HFF-Myc (cell line): Measurements from ENCODE around the gene OR12D1.
"Not testable (repeated sequence)": the region's sequence is repeated elsewhere in the genome, so short reads cannot be mapped to it uniquely, and the experiment has no call there.

Source experiments
- DNase-seq: peaks from one replicate; pipeline ENCODE4 v3.0.0-alpha.2; 2011; ENCODE audit warnings: low read depth; ENCODE audit errors: extremely low read depth
- H3K4me3 ChIP-seq: replicated peaks from 2 replicates; pipeline ENCODE4 v1.5.1; 2011; ENCODE audit warnings: low read depth, mild to moderate bottlenecking, control low read depth, low read length
- TF ChIP-seq, protein P1 (sequence below): IDR thresholded peaks from 2 replicates; pipeline ENCODE4 v1.5.1; 2012; ENCODE audit warnings: mild to moderate bottlenecking, low read depth, low read length, control low read depth; ENCODE audit errors: missing control alignments

Gene OR12D1

DNA sequence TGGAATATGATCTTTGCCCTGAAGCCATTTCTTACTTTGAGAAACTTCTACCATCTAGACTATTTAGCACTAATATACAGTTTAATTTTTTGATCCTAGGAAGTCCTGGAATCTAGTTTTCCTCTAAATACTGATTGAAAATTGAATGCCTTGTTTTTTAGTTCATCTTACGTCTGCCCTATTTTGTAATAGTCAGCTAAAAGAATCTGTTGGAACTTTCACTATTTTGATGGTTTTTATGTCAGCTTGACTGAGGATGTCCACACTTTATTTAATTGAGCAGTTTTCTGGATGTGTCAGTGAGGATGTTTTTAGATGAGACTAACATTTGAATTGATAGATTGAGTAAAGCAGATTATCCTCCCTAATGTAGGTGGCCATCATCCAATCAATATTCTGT lies 10.9 kb upstream of the OR12D1 start:
- H3K4me3 ChIP-seq, result no peak overlapping the region
- TF ChIP-seq, protein P1, sequence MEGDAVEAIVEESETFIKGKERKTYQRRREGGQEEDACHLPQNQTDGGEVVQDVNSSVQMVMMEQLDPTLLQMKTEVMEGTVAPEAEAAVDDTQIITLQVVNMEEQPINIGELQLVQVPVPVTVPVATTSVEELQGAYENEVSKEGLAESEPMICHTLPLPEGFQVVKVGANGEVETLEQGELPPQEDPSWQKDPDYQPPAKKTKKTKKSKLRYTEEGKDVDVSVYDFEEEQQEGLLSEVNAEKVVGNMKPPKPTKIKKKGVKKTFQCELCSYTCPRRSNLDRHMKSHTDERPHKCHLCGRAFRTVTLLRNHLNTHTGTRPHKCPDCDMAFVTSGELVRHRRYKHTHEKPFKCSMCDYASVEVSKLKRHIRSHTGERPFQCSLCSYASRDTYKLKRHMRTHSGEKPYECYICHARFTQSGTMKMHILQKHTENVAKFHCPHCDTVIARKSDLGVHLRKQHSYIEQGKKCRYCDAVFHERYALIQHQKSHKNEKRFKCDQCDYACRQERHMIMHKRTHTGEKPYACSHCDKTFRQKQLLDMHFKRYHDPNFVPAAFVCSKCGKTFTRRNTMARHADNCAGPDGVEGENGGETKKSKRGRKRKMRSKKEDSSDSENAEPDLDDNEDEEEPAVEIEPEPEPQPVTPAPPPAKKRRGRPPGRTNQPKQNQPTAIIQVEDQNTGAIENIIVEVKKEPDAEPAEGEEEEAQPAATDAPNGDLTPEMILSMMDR, result no peak
- DNase-seq, result no peak

DNA sequence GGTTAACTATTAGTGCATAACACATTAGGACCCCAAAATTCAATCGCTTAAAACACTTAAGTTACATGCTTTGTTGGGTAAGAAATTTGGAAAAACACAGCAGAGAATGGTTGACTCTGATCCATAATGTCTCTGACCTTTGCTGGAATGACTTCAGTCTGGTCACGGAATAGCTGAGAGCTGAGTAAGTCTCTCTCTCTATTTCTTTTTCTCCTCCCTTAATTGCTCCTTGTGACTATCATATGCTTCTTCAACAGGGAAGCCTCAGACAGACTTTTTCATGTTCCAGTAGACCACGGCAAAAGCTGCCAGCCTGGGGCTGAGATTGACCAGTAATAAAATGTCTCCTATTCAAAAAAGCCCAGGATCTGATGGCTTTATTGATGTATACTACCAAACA lies 4.8 kb downstream of the OR12D1 start:
- no peak for DNase-seq

DNA sequence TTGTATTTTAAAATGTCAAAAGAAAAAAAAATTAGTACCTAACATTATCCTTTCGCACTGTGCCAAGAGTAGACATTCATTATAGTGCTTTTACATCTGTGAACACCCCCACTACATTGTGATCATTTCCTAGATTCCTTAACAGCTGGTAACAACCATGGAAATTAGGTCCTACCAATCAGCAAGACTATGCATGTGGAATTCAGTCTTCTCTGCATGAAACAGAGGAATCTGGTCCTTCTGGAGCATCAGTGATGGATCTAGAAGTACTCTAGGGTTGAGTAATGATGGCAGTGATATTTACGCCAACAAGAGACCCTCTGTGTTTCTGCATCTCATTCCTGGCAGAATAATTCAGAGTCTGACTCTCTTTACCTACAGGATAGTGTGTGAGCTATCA lies 9.4 kb downstream of the OR12D1 start:
- H3K4me3 ChIP-seq, result no peak overlapping the region
- TF ChIP-seq, protein P1, result no peak
- no peak for DNase-seq

More for the DNA sequence above, 4.8 kb downstream of the OR12D1 start:
- TF ChIP-seq, protein P1, result no peak
- H3K4me3 ChIP-seq, result no peak overlapping the region

DNA sequence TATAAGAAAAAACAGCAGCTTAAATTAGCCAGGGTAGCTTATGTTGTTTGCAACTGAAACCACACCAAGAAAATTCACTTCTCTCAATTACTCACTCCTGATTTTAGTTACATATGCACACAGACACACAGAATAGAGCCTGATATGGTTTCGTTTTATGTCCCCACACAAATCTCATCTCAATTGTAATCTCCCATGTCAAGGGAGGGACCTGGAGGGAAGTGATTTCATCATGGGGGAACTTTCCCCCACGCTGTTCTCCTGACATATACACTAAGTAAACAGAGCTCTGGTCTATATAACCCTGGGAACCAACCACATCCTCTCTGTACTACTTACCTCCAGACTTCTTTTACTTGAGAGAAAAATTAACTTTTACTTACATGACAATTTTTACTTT lies 9.8 kb downstream of the OR12D1 start:
- TF ChIP-seq, protein P1, result no peak

DNA sequence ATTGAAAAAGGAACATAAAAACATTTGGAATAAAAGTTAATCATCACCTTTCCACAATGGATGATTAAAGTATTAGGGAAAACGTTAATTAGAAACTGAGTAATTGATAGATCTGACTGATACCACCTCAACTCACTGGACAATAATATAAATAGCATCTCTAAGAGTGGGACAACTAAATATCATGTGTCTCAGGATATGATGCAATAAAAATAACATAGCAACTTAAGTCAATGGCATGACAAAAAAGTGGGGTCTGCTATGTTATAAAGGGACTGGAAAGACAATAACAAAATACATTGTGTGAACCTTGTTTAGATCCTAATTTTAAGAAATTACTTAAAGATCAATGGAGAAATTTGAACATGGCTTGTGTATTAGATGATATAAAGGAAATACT lies 10.3 kb downstream of the OR12D1 start:
- TF ChIP-seq, protein P1, result no peak
- DNase-seq, result no peak
- no peak overlapping the region for H3K4me3 ChIP-seq

More for the DNA sequence above, 9.8 kb downstream of the OR12D1 start:
- DNase-seq, result no peak
- no peak overlapping the region for H3K4me3 ChIP-seq

DNA sequence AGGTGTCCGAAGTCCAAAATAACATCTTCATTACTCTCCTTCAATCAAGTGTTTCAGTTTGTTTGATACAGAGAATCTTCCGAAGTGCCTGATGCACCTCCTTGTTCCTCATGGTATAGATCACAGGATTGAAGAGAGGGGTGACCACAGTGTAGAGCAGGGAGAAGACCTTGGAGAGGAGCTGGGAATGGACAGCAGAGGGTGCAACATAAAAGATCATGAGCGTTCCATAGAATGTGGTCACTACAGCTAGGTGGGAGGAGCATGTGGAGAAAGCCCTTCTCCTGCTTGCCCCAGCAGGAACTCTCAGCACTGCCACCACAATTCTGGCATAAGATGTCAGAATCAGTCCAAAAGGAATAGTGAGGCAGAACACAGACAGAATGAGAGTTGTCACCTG lies 11.9 kb downstream of the OR12D1 start:
- H3K4me3 ChIP-seq, result no peak overlapping the region
- no peak for DNase-seq
- TF ChIP-seq, protein P1, result no peak

DNA sequence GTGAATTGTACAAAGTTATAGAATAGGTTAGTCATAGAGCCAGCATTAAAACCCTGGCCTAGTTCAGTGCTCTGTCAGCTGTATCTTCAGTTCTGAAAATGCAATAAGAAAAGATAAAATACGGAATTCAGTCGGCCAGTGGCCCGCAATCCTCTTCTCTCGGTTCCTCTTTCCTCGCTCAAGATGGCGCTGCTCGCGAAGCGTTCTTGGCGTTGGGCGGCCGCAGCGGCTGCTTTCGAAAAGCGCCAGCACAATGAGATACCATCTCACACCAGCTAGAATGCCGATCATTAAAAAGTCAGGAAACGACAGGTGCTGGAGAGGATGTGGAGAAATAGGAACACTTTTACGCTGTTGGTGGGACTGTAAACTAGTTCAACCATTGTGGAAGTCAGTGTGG lies 22.0 kb downstream of the OR12D1 start:
- H3K4me3 ChIP-seq, DNase-seq: not testable (repeated sequence)
